OCI-LY7 (cell line): ENCODE data around the gene PRKN. TPM values are rescaled to one million over a fixed set of nuclear protein-coding genes. Genes with fewer than 3 reads are reported as not detected.

Experiments used
- BruUV-seq: library from RNA; stranded (reverse); fragments of 400-500 nt; replicated peaks from 2 replicates; lab custom pipeline; 2021; lab: Mats Ljungman, UMichigan
- CTCF ChIA-PET: fragments of 300-600 bp; sonication (Branson Sonifier 250); formaldehyde crosslinking; loops from one replicate; lab custom pipeline; 2022; ENCODE audit warnings: antibody characterized with exemption; ENCODE audit not compliant: unreplicated experiment; lab: Charles Lee
- POLR2A ChIA-PET: fragments of 300-600 bp; sonication (Branson Sonifier 250); formaldehyde crosslinking; loops from one replicate; lab custom pipeline; 2022; ENCODE audit warnings: antibody characterized with exemption; lab: Charles Lee
- DNase-seq: peaks from one replicate; pipeline ENCODE4 v3.0.0-alpha.2; 2015; ENCODE audit warnings: low spot score
- H2AFZ ChIP-seq: fragments of 200-600 bp; sonication (generic), shearing (Covaris generic); 2 replicates; pipeline ENCODE4 v1.6.1; 2014; ENCODE audit warnings: mild to moderate bottlenecking, antibody characterized with exemption, low read length, moderate library complexity
- H3K27ac ChIP-seq: fragments of 200-600 bp; sonication (generic); 2 replicates; pipeline ENCODE4 v1.5.1; 2014; ENCODE audit warnings: mixed run types, low read depth, mild to moderate bottlenecking, moderate library complexity, low read length, inconsistent platforms; ENCODE audit not compliant: poor library complexity, severe bottlenecking
- H3K36me3 ChIP-seq: fragments of 200-600 bp; sonication (generic); 2 replicates; pipeline ENCODE4 v1.6.1; 2014; ENCODE audit warnings: mild to moderate bottlenecking, antibody characterized with exemption, low read length, moderate library complexity, mixed read lengths; ENCODE audit not compliant: insufficient read depth
- H3K4me1 ChIP-seq: fragments of 200-600 bp; sonication (generic); 2 replicates; pipeline ENCODE4 v1.5.1; 2014; ENCODE audit warnings: mild to moderate bottlenecking, low read length; ENCODE audit not compliant: insufficient read depth, poor library complexity, severe bottlenecking
- H3K4me2 ChIP-seq: fragments of 200-600 bp; sonication (generic); 2 replicates; pipeline ENCODE4 v1.6.1; 2014; ENCODE audit warnings: mild to moderate bottlenecking, low read length
- H3K4me3 ChIP-seq: fragments of 200-600 bp; sonication (generic); 2 replicates; pipeline ENCODE4 v1.5.1; 2014; ENCODE audit warnings: mild to moderate bottlenecking, low read depth, low read length; ENCODE audit not compliant: poor library complexity, severe bottlenecking
- H3K79me2 ChIP-seq: fragments of 200-600 bp; sonication (generic); 2 replicates; pipeline ENCODE4 v1.6.1; 2016; ENCODE audit warnings: low read depth, mild to moderate bottlenecking, low read length, moderate library complexity, mixed read lengths; ENCODE audit not compliant: insufficient read depth
- H3K9me2 ChIP-seq: fragments of 200-600 bp; sonication (generic); 2 replicates; pipeline ENCODE4 v1.6.1; 2016; ENCODE audit warnings: mild to moderate bottlenecking, low read length, mixed read lengths; ENCODE audit not compliant: insufficient read depth
- H3K9me3 ChIP-seq: fragments of 200-600 bp; sonication (generic); 2 replicates; pipeline ENCODE4 v1.6.1; 2014; ENCODE audit warnings: mild to moderate bottlenecking, mixed run types, low read length, mixed read lengths
- H4K20me1 ChIP-seq: fragments of 200-600 bp; sonication (generic); 2 replicates; pipeline ENCODE4 v1.6.1; 2014; ENCODE audit warnings: mild to moderate bottlenecking, antibody characterized with exemption, low read length, moderate library complexity, mixed read lengths; ENCODE audit not compliant: insufficient read depth
- CTCF ChIP-seq: fragments of 200-600 bp; sonication (generic); conservative IDR thresholded peaks from 2 replicates; pipeline ENCODE4 v1.5.1; 2014; ENCODE audit warnings: mild to moderate bottlenecking, antibody characterized with exemption, low read length, moderate library complexity, mixed read lengths
- EZH2phosphoT487 ChIP-seq: fragments of 200-600 bp; sonication (generic); IDR thresholded peaks from 2 replicates; pipeline ENCODE4 v1.6.1; 2018; ENCODE audit warnings: low read depth, borderline replicate concordance, mild to moderate bottlenecking, mixed run types, antibody characterized with exemption, low read length, moderate library complexity, mixed read lengths
- intact Hi-C: fragments of 100-400 bp; cut with micrococcal nuclease; formaldehyde crosslinking; loops from one replicate; pipeline ENCODE4 v1.10.0; 2022; ENCODE audit not compliant: unreplicated experiment
- total RNA-seq, 2 experiments: library from RNA; depleted of rRNA in 1 of 2; stranded (reverse); fragments of >200 nt in 1 of 2; shearing (Covaris generic) in 1 of 2; gene quantifications; 2 replicates each; pipeline ENCODE4 v1.2.3, GENCODE V29; 2014 to 2022

Gene PRKN
- total RNA-seq, 2 experiments from 2014 or later: 1.3 to 2.0 TPM

GRCh38 chr6:161809971-161810370 is 917.6 kb downstream of the PRKN start:
- no peaks in the 10 kb centered on the region for H4K20me1 ChIP-seq
- no peaks in the 10 kb centered on the region for H3K9me2 ChIP-seq
- H3K4me1 ChIP-seq: no peaks in the 10 kb centered on the region
- no peak for TF ChIP-seq EZH2phosphoT487
- TF ChIP-seq CTCF: no peak
- BruUV-seq: no TSS peak
- no peak overlapping the region for H2AFZ ChIP-seq
- POLR2A ChIA-PET: no interaction called here
- CTCF ChIA-PET: no interaction called here
- no peaks in the 10 kb centered on the region for H3K9me3 ChIP-seq
- intact Hi-C loops: no loop called here
- no peak overlapping the region for H3K27ac ChIP-seq
- no peaks in the 10 kb centered on the region for H3K36me3 ChIP-seq
- H3K79me2 ChIP-seq: no peaks in the 10 kb centered on the region
- H3K4me2 ChIP-seq: no peak overlapping the region
- no peak for DNase-seq
- no peak overlapping the region for H3K4me3 ChIP-seq

- Histone ChIP-seq H3K4me2 (no peak overlapping the region), H3K36me3 (no peaks in the 10 kb centered on the region), H2AFZ (no peak overlapping the region), H3K27ac (no peak overlapping the region), H3K4me1 (no peaks in the 10 kb centered on the region), H4K20me1 (no peaks in the 10 kb centered on the region), H3K9me2 (no peaks in the 10 kb centered on the region), H3K9me3 (no peaks in the 10 kb centered on the region), H3K79me2 (no peaks in the 10 kb centered on the region), H3K4me3 (no peak overlapping the region)
- CTCF ChIA-PET: no interaction called here
- no peak for DNase-seq
- intact Hi-C loops: no loop called here
- POLR2A ChIA-PET: no interaction called here
- no TSS peak for BruUV-seq
- TF ChIP-seq CTCF (no peak), EZH2phosphoT487 (no peak)
These were observed 922.7 kb downstream of the PRKN start for GRCh38 chr6:161804838-161805237.

GRCh38 chr6:161803131-161803530 is 924.4 kb downstream of the PRKN start:
- no peak overlapping the region for H3K27ac ChIP-seq
- no peaks in the 10 kb centered on the region for H3K4me1 ChIP-seq
- H4K20me1 ChIP-seq: no peaks in the 10 kb centered on the region
- H3K79me2 ChIP-seq: no peaks in the 10 kb centered on the region
- no peak for TF ChIP-seq EZH2phosphoT487
- TF ChIP-seq CTCF: no peak
- no peaks in the 10 kb centered on the region for H3K9me2 ChIP-seq
- no peak for DNase-seq
- ChIA-PET POLR2A (no interaction called here), CTCF (no interaction called here)
- H3K36me3 ChIP-seq: no peaks in the 10 kb centered on the region
- no peak overlapping the region for H3K4me3 ChIP-seq
- BruUV-seq: no TSS peak
- intact Hi-C loops: no loop called here
- H3K4me2 ChIP-seq: no peak overlapping the region
- no peak overlapping the region for H2AFZ ChIP-seq
- no peaks in the 10 kb centered on the region for H3K9me3 ChIP-seq
